Measurements from ENCODE around the gene ADORA1. TPM values are rescaled to one million over a fixed set of nuclear protein-coding genes. Genes with fewer than 3 reads are reported as not detected.

The ADORA1 gene
- total and polyA plus RNA-seq, 2 donors (not counting 3 experiments of a cell fraction or from before 2014, with no cell fraction given): 0.15 TPM; not detected in 1

GRCh38 chr1:203101813-203102634 is 25.5 kb upstream of the ADORA1 start:
- Histone ChIP-seq H3K79me2 (ENCODE audit: control insufficient read depth, insufficient read depth, low read length) (no peaks in the 10 kb centered on the region), H3K9me1 (replicated peaks; ENCODE audit: control insufficient read depth, extremely low read depth, insufficient read depth, low read length) (no peaks in the 10 kb centered on the region), H3K36me3 (ENCODE audit: control insufficient read depth in 2 of 2, extremely low read depth in 1 of 2, insufficient read depth in 2 of 2, low read length in 2 of 2) (no peaks in the 10 kb centered on the region), H3K4me1 (ENCODE audit: control insufficient read depth, extremely low read depth, insufficient read depth, low read length) (no peaks in the 10 kb centered on the region), H3K4me3 (replicated peaks in 1 of 3; ENCODE audit: insufficient read depth in 1 of 3, low read depth in 1 of 3, low read length in 3 of 3) (no peak overlapping the region), H4K20me1 (replicated peaks; ENCODE audit: control insufficient read depth, extremely low read depth, insufficient read depth, low read length) (no peaks in the 10 kb centered on the region), H3K27me3 (ENCODE audit: control insufficient read depth in 2 of 2, insufficient read depth in 2 of 2, low read length in 2 of 2) (peaks cover 2 to 30% of the 10 kb centered on the region in 2 experiments), H3K27ac (ENCODE audit: insufficient read depth, low read depth, low read length) (no peak overlapping the region), H3K9ac (replicated peaks; ENCODE audit: extremely low read depth, insufficient read depth, low read length) (no peak overlapping the region), H3K9me3 (replicated peaks; ENCODE audit: control insufficient read depth, insufficient read depth, low read length) (no peaks in the 10 kb centered on the region), H3K4me2 (ENCODE audit: insufficient read depth, low read length) (no peak overlapping the region), H2AFZ (ENCODE audit: low read depth, low read length) (no peak overlapping the region)
- no TSS peak for BruUV-seq (replicated peaks)
- intact Hi-C loops (cut with micrococcal nuclease) (no loop called here), dilution Hi-C loops (cut with MboI; ENCODE audit: extremely low pct_ligation_motif_present, low sequenced_read_pairs) (no loop called here)
- no peak for DNase-seq (ENCODE audit: low read depth, low spot score)
- TF ChIP-seq CTCF (IDR thresholded peaks at IDR 0.05; ENCODE audit: extremely low read depth in 1 of 2, insufficient read depth in 1 of 2, low read depth in 1 of 2, low read length in 2 of 2): no peak
- TF ChIP-seq FOS (IDR thresholded peaks at IDR 0.05; ENCODE audit: borderline replicate concordance, insufficient read depth, low read length): no peak
- TF ChIP-seq GATA2 (IDR thresholded peaks at IDR 0.05; ENCODE audit: insufficient read depth, insufficient read length, low read depth, low read length): no peak
- TF ChIP-seq MAX (IDR thresholded peaks at IDR 0.05; ENCODE audit: insufficient read depth, insufficient read length): no peak
- no peak for TF ChIP-seq POLR2AphosphoS5 (IDR thresholded peaks at IDR 0.05; ENCODE audit: insufficient read depth, low read depth, low read length)
- TF ChIP-seq MYC (IDR thresholded peaks at IDR 0.05; ENCODE audit: low read depth, low read length): no peak
- no peak for TF ChIP-seq JUN (IDR thresholded peaks at IDR 0.05; ENCODE audit: borderline replicate concordance, insufficient read depth, insufficient read length, low read depth)
- TF ChIP-seq POLR2A (IDR thresholded peaks at IDR 0.05; ENCODE audit: low read depth, low read length): no peak
- no peak for TF ChIP-seq EZH2 (IDR thresholded peaks at IDR 0.05; ENCODE audit: borderline replicate concordance, low read depth, low read length, severe bottlenecking)
- CTCF ChIA-PET: interaction anchor here (0.9 to 1.8 kb wide), 5 partner anchors 16 to 165 kb away, joined by 3 to 11 read pairs (median 5); no protein-coding TSS in a partner anchor
- no peak for FAIRE-seq
- POLR2A ChIA-PET: no interaction called here
